ENCODE results near the gene PSMB7.

Gene PSMB7

GRCh38 chr9:124327491-124327890, 87.8 kb downstream of the PSMB7 start:
- no peak for DNase-seq (ENCODE audit: low read depth in 2 of 2)

DNA sequence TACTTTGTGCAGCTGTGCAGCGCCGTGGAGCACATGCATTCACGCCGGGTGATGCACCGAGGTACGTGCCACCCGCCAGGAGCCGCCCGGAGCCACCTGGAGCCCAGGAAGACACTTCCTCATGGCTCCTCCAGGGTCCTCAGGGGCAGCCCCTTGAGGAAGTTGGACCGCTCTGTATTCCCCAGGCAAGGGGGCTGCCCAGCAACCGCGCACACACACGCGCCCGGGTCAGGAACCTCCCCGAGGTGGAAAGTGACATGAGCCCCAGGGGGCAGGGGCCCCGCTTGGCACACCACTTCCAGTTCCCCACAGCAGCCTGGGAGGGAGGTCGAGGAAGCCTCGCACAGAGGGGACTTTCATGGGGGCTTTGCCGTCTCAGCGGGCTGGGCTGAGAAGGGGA, 88.9 kb downstream of the PSMB7 start:
- no peak for DNase-seq (ENCODE audit: low read depth in 2 of 2)

- no peak for DNase-seq (ENCODE audit: low read depth in 2 of 2)
Observed at GRCh38 chr9:124325816-124326215, 89.4 kb downstream of the PSMB7 start.

- DNase-seq (ENCODE audit: low read depth in 2 of 2), result no peak
Observed at GRCh38 chr9:124323904-124324303, 91.3 kb downstream of the PSMB7 start.

DNA sequence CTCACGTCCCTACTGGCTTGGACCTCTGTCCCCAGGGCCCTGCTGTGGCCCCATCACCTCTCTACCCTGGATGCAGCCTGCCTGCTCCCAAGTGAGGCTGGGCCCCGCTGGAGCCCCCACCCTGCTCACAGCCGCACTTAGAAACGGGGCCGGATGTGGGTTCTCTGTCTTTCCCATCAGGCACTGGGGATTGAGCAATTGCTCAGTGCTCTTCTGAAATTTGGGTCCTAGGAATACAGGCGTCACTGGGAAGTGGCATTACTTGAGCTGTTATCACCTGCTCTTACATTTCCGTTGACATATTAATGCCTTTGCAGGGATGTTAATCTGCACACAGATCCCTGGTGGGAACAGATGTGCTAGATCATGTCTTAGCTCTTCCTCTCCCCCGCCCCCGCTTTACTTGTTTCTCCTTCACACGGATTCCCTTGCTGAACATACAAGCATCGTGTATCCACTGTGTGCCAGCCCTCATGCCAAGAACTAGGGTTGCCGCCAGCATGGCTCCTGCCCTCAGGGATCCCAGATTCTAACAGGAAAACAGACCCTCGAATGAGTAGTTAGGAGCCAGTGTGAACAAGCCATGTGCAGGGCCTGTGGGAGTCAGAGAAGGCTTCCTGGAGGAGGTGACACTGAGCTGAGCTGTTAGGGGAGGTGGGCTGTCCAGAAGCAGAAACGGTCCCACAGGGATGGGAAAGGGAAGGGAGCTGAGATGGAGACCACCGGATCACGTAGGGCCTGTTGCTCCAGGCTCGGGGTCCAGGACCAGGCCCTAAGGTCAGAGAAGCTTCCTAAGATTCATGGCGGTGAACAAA, 92.4 kb downstream of the PSMB7 start:
- no peak for DNase-seq (ENCODE audit: low read depth in 2 of 2)

DNA sequence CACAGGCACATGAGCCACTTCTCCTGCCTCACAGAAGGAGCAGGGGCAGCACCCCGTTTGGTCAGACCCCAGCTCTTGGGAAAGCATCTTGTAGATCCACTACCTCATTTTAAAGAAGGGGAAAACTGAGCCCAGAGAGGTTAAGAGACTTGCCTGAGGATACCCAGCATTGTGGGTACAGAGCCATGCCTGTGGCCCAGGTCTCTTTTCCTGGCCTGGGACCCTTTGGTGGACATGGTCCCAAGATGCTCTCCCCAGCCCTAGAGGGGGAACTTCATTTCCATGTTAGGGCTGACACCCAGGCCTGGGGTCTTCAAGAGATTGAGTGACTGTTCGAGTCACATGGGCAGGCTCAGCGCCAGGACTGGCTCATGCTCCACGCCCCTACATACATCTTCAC, 93.3 kb downstream of the PSMB7 start:
- DNase-seq (ENCODE audit: low read depth in 2 of 2), result no peak

GRCh38 chr9:124321416-124321815, 93.8 kb downstream of the PSMB7 start:
- DNase-seq (ENCODE audit: low read depth in 2 of 2), result no peak

- DNase-seq (ENCODE audit: low read depth in 2 of 2), result no peak
Observed at GRCh38 chr9:124320062-124320973, 94.9 kb downstream of the PSMB7 start.

GRCh38 chr9:124315882-124316281, 99.4 kb downstream of the PSMB7 start:
- no peak for DNase-seq (ENCODE audit: low read depth in 2 of 2)

GRCh38 chr9:124313940-124314339, 101.3 kb downstream of the PSMB7 start:
- no peak for DNase-seq (ENCODE audit: low read depth in 2 of 2)

- no peak for DNase-seq (ENCODE audit: low read depth in 2 of 2)
Observed at GRCh38 chr9:124312290-124313265, 102.7 kb downstream of the PSMB7 start.

DNA sequence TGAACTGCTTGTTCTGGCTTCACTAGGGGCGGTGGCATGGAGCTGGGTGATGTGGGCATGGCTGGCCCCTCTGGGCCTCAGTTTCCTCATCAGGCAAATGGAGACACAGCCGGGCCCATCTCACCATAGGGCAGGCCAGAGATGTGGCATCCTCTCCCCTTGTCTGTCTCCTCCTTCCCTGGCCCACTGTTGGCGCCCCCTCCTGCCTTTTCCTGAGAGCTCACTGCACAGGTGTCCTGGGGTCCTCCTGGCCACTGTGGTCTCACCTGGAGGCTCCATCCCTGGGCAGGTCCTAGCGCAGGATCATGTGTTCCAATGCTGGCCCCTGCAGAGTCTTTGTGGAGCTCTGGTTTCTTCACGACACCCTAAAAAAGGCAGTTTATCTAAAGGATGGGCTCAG, 104.0 kb downstream of the PSMB7 start:
- DNase-seq (ENCODE audit: low read depth in 2 of 2), result no peak

DNA sequence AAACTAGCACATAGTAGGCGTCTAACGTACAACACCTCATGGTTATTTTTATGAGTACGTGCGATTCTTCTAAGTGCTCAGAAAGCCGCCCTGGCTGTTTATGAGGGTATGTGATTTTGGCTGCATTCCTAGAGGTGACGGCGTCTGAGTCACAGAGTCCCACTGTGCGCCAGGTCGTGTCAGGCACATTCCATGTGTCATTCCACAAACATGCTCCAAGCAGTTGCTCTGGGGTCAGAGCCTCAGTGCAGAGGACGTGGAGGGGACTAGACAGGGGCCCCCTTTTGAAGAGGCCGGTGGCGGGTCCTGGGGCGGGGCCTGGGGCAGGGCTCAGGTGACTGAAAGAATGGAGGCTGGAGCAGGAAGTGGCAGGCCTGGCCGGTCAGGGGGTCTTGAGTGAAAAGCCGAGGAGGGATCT, 105.6 kb downstream of the PSMB7 start:
- DNase-seq (ENCODE audit: low read depth in 2 of 2), result peak; percentile 82 to 85

DNA sequence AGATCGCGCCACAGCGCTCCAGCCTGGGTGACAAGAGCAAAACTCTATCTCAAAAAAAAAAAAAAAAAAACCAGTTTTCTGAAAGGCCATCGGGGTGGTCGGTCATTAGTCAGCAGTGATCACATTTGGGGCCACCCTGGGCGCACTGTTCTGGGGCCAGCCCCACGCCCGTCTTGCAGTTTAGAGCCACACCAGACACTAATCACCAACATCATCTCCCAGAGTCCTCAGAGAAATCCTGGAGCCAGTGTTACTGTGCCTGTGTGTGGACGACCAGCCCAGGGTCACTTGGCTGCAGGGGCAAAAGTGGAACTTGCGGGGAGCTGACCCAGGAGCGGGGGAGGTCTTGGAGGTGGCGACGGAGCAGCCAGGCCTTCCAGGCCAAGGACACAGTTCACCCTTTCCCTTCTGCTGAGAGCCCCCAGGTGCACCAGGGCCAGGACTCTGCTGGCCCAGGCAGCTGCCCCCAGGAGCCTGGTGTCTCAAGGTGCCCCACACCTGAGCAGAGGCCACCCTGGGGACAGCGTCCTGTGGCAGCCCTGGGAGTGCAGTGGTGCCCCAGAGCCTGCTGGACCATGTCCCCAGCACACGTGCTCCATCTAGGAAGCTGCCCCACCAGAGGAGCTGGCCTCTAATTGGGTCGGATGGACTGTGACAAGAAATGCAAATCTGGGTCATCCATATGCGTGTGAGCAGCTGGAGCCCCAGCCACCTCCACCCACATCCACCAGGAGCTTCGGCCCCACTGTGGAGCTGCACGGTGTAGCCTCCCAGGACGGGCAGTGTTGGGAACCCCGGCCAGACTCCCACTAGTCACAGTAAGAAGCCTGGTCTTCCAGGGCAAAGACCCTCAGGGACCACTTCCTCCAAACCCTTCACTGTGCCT, 106.4 kb downstream of the PSMB7 start:
- no peak for DNase-seq (ENCODE audit: low read depth in 2 of 2)

DNA sequence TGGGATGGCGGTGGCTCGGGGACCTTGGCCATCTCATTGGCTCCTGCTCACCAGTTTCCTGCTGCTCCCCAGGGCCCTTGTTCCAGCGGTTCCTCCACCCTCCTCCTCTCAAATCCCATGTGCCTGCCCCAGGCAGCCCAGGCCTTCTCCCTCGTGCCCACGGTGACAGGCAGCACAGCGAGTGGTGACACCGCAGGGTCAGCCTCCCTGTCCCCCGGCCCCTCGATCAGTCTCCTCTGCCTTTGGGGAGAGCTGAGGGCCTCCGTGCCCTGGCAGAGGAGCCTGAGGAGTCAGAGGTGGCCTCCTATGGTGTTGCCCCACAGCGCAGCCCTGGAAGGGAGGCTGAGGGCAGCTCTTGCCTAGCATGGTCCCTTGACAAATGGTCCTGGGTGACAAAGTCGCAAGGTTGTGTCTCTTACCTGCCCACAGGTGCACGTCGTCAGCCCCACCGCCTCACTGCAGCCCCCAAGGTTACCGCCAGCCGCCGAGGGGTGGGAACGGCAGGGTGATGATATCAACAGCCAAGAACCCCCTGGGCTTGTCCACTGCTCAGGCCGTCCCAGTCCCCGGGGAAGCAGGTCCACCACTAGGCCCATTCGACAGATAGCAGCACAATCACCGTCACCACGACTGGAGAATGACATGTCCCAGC, 107.7 kb downstream of the PSMB7 start:
- no peak for DNase-seq (ENCODE audit: low read depth in 2 of 2)

DNA sequence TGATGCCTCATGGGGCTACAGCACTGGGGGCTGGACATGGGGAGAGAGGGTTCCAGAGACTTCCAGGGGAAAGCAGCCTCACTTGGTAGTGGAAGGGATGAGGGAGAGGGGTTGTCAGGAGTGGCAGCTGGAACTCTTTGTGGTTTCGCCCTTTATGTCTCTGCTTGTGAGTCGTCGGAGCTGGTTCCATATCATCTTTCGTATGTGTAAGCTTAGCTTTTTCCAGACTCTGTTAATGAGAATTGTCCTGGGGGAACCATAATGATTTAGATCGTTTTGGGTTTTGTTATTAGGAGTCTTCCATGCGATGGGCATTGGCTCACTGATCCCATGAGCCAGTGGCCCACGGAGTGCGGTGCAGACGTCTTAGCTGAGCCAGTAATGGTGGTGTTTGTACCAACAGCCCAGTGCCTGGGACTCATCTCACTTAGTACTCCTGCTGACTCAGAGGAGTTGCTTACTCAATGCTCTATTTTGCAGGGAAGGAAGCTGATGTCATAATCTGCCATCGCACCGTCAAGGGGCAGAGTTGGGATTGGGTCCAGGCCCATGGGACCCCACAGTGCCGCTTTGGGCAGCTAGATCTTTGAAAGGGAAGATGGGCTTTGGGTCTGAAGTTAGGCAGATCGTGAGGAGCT, 109.0 kb downstream of the PSMB7 start:
- DNase-seq (ENCODE audit: low read depth in 2 of 2), result no peak

DNA sequence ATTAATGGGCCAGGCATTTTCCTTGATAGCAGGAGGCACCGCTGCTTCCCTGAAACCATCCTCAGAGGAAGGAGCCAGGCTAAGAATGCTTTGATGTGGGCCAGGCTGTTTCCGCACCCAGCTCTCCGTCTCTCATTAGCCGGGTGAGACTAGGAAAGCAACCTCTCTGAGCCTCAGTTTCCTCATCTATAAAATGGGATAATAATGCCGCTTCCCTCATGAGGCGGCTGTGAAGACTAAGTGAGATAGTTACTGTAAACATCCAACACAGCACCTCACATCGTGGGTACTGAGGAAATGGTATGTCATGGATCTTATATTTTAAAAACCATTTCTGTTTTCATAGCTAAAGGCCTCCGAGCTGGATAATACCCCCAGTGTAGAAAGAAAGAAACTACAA, 111.0 kb downstream of the PSMB7 start:
- no peak for DNase-seq (ENCODE audit: low read depth in 2 of 2)

DNA sequence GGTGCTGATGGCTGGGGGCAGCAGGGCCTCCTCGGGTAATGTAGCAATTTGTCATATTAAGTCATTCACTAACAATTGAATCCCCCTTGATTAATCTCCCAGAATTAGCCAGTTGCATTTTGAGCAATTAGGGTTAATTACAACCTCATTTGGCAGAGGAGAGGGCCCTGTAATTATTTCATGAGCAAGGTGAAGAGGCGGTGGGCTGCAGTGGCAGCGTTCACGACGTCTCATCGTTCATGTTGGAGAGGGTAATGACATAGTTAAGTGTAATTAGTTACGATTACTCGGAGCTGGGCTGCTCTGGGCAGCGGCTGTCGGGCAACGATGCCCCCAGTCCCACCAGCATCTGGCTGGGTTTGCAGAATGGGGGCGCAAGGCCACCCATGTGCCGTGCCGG, 111.5 kb downstream of the PSMB7 start:
- no peak for DNase-seq (ENCODE audit: low read depth in 2 of 2)
